Left lung (tissue), 10 donors: ENCODE measurements around the gene EPM2AIP1. TPM values are rescaled to one million over a fixed set of nuclear protein-coding genes. Genes with fewer than 3 reads are reported as not detected.

Source experiments
- ATAC-seq: fragments of 200-7000 bp; cut with Tn5 transposase; one replicate; pipeline ENCODE4 v1.9.1; 2020; ENCODE audit warnings: moderate library complexity
- DNase-seq, 4 donors: peaks; one replicate each; pipeline ENCODE4 v3.0.0-alpha.2; 2013 to 2020
- H3K27ac ChIP-seq, 2 donors: fragments of 200-600 bp; sonication (generic) in 1 of 2; one replicate each; pipeline versions ENCODE4 v1.5.0 to v1.8.0; 2020 to 2021
- H3K27me3 ChIP-seq, 2 donors: fragments of 200-600 bp; sonication (generic) in 1 of 2; one replicate each; pipeline versions ENCODE4 v1.5.0 to v1.8.0; 2020 to 2021
- H3K36me3 ChIP-seq, 2 donors: fragments of 200-600 bp; sonication (generic) in 1 of 2; one replicate each; pipeline versions ENCODE4 v1.5.0 to v1.8.0; 2020 to 2021
- H3K4me1 ChIP-seq, 2 donors: fragments of 200-600 bp; one replicate each; pipeline ENCODE4 v1.8.0; 2021
- H3K4me3 ChIP-seq, 2 donors: fragments of 200-600 bp; sonication (generic) in 1 of 2; one replicate each; pipeline versions ENCODE4 v1.5.0 to v1.8.0; 2020 to 2021; ENCODE audit warnings: mild to moderate bottlenecking in 1 of 2
- H3K9me3 ChIP-seq, 2 donors: fragments of 200-600 bp; sonication (generic) in 1 of 2; one replicate each; pipeline versions ENCODE4 v1.5.0 to v1.8.0; 2020 to 2021
- intact Hi-C, 2 donors: fragments of 100-400 bp; cut with DNase I; formaldehyde crosslinking; loops; one replicate each; pipeline versions ENCODE4 v1.11.2 to v1.14.2; 2022
- polyA plus RNA-seq, 6 donors: library from polyadenylated mRNA; unstranded; fragments of 120-200 nt; gene quantifications; one replicate each; pipeline ENCODE4 v1.2.1, GENCODE V29; 2013; ENCODE audit not compliant: insufficient read length in 6 of 6
- total RNA-seq, 2 donors: library from RNA; stranded (reverse); fragmentation: NEBNext Ultra II Directional; extraction: Animal tissue kit (Norgen Biotek cat#: 25700); gene quantifications; one replicate each; pipeline ENCODE4 v1.2.1, GENCODE V29; 2021
- TF ChIP-seq, protein P1 (sequence below), 2 donors: fragments of 200-600 bp; sonication (generic) in 1 of 2; IDR thresholded peaks; one replicate each; pipeline versions ENCODE4 v1.5.0 to v1.8.0; 2021; ENCODE audit warnings: antibody characterized with exemption in 2 of 2
- donor health status: DM: no; HTN: yes; CAD: no.
- donor health status: DM: no; HTN: no; CAD: no.

The EPM2AIP1 gene
- total and polyA plus RNA-seq, 8 donors: 16.5 to 62.1 (median 57.6) TPM

GRCh38 chr3:36972163-36972562 lies 20.8 kb downstream of the EPM2AIP1 start:
- peaks cover 2 to 14% of the 10 kb centered on the region in 2 donors for H3K4me1 ChIP-seq

GRCh38 chr3:36969540-36970432 lies 23.1 kb downstream of the EPM2AIP1 start:
- TF ChIP-seq, protein P1, sequence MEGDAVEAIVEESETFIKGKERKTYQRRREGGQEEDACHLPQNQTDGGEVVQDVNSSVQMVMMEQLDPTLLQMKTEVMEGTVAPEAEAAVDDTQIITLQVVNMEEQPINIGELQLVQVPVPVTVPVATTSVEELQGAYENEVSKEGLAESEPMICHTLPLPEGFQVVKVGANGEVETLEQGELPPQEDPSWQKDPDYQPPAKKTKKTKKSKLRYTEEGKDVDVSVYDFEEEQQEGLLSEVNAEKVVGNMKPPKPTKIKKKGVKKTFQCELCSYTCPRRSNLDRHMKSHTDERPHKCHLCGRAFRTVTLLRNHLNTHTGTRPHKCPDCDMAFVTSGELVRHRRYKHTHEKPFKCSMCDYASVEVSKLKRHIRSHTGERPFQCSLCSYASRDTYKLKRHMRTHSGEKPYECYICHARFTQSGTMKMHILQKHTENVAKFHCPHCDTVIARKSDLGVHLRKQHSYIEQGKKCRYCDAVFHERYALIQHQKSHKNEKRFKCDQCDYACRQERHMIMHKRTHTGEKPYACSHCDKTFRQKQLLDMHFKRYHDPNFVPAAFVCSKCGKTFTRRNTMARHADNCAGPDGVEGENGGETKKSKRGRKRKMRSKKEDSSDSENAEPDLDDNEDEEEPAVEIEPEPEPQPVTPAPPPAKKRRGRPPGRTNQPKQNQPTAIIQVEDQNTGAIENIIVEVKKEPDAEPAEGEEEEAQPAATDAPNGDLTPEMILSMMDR (IDR thresholded peaks at IDR 0.05): no peak
- no peaks in the 10 kb centered on the region for H3K36me3 ChIP-seq
- DNase-seq (no peak), ATAC-seq (peak; percentile 75)
- intact Hi-C loops: loop anchor here in 1 of 2 donors (10.0 kb wide), 1 partner anchor 235 kb away; no protein-coding TSS in a partner anchor
- peaks cover 2 to 17% of the 10 kb centered on the region in 2 donors for H3K4me1 ChIP-seq
- H3K4me3 ChIP-seq: no peak overlapping the region
- H3K27me3 ChIP-seq: no peaks in the 10 kb centered on the region
- no peak overlapping the region for H3K27ac ChIP-seq
- no peaks in the 10 kb centered on the region for H3K9me3 ChIP-seq

More at GRCh38 chr3:36972163-36972562, 20.8 kb downstream of the EPM2AIP1 start:
- ATAC-seq (no peak), DNase-seq (no peak)
- intact Hi-C loops: no loop called here
- Histone ChIP-seq H3K27me3 (no peaks in the 10 kb centered on the region), H3K27ac (no peak overlapping the region), H3K36me3 (no peaks in the 10 kb centered on the region), H3K9me3 (no peaks in the 10 kb centered on the region), H3K4me3 (no peak overlapping the region)
- TF ChIP-seq, protein P1 (IDR thresholded peaks at IDR 0.05): no peak

GRCh38 chr3:36969085-36969484 lies 23.8 kb downstream of the EPM2AIP1 start:
- ATAC-seq (no peak), DNase-seq (no peak)
- H3K36me3 ChIP-seq: no peaks in the 10 kb centered on the region
- no peak overlapping the region for H3K27ac ChIP-seq
- TF ChIP-seq, protein P1 (IDR thresholded peaks at IDR 0.05): no peak
- H3K4me1 ChIP-seq: peaks cover 2 to 20% of the 10 kb centered on the region in 2 donors
- H3K9me3 ChIP-seq: no peaks in the 10 kb centered on the region
- H3K4me3 ChIP-seq: no peak overlapping the region
- intact Hi-C loops: loop anchor here in 1 of 2 donors (10.0 kb wide), 1 partner anchor 234 kb away; no protein-coding TSS in a partner anchor
- H3K27me3 ChIP-seq: no peaks in the 10 kb centered on the region

GRCh38 chr3:36965440-36965839 lies 27.5 kb downstream of the EPM2AIP1 start:
- peak overlapping the region; percentile 50 to 74 for H3K27ac ChIP-seq
- peaks cover 2 to 20% of the 10 kb centered on the region in 2 donors for H3K4me1 ChIP-seq
- intact Hi-C loops: loop anchor here in 1 of 2 donors (10.0 kb wide), 1 partner anchor 231 kb away; no protein-coding TSS in a partner anchor
- DNase-seq (peak in 3 of 4 donors; percentile 37 to 79 (median 47)), ATAC-seq (peak; percentile 54)
- no peaks in the 10 kb centered on the region for H3K36me3 ChIP-seq
- H3K27me3 ChIP-seq: no peaks in the 10 kb centered on the region
- no peaks in the 10 kb centered on the region for H3K9me3 ChIP-seq
- H3K4me3 ChIP-seq: no peak overlapping the region
- TF ChIP-seq, protein P1 (IDR thresholded peaks at IDR 0.05): no peak

- Histone ChIP-seq H3K27ac (peak overlapping the region; percentile 48 to 74), H3K27me3 (no peaks in the 10 kb centered on the region), H3K4me1 (peaks cover 2 to 14% of the 10 kb centered on the region in 2 donors), H3K4me3 (no peak overlapping the region), H3K9me3 (no peaks in the 10 kb centered on the region), H3K36me3 (no peaks in the 10 kb centered on the region)
- no peak for DNase-seq
- intact Hi-C loops: loop anchor here in 1 of 2 donors (10.0 kb wide), 1 partner anchor 230 kb away; no protein-coding TSS in a partner anchor
- TF ChIP-seq, protein P1 (IDR thresholded peaks at IDR 0.05): no peak
- peak; percentile 36 for ATAC-seq
Measured at GRCh38 chr3:36964817-36965216, 28.1 kb downstream of the EPM2AIP1 start.
